ENCODE data around the gene OSBP2.

OSBP2 gene

DNA sequence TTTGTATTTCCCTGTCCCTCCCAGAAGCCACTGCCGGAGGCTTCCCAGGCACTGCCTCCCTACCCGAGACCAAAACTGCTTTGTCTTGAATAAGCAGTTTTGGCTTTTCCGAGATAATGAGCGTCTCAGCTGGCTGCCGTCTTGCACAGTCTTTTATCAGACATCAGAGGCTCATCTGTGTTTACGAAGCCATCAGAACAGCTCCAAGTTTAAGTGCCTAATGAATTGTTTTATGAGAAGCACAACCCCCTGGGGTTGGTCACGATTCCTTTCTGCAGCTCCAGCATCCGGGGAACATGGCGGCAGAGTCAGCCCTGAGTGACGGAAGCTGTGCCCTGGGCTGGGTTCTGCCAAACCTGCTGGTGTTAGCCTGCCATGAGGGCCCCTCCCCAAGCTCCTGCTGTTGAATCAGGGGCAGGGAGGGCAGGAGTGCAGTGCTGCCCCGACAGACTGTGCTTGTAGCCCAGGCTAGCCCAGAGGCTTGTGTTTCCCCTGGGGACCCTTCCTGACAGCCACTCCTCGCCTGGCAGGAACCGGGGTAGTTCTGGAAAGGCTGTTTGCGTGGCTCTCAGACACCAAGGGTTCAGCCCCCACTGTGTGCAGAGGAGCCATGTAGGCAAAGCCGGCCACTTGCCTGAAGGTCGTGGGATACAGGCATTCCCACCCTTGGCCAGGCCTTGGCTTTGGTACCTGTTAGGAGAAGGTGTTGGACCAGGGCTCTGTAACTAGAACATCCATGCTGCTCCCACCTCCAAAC is 177.8 kb downstream of the OSBP2 start:
- TF ChIP-seq, protein P1, sequence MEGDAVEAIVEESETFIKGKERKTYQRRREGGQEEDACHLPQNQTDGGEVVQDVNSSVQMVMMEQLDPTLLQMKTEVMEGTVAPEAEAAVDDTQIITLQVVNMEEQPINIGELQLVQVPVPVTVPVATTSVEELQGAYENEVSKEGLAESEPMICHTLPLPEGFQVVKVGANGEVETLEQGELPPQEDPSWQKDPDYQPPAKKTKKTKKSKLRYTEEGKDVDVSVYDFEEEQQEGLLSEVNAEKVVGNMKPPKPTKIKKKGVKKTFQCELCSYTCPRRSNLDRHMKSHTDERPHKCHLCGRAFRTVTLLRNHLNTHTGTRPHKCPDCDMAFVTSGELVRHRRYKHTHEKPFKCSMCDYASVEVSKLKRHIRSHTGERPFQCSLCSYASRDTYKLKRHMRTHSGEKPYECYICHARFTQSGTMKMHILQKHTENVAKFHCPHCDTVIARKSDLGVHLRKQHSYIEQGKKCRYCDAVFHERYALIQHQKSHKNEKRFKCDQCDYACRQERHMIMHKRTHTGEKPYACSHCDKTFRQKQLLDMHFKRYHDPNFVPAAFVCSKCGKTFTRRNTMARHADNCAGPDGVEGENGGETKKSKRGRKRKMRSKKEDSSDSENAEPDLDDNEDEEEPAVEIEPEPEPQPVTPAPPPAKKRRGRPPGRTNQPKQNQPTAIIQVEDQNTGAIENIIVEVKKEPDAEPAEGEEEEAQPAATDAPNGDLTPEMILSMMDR (IDR thresholded peaks at IDR 0.05; ENCODE audit: low read depth, low read length): no peak
- no peak for DNase-seq (ENCODE audit: low read depth in 2 of 2)
- no peak overlapping the region for H3K4me3 ChIP-seq (replicated peaks in 1 of 2; ENCODE audit: low read depth in 2 of 2, low read length in 2 of 2)

DNA sequence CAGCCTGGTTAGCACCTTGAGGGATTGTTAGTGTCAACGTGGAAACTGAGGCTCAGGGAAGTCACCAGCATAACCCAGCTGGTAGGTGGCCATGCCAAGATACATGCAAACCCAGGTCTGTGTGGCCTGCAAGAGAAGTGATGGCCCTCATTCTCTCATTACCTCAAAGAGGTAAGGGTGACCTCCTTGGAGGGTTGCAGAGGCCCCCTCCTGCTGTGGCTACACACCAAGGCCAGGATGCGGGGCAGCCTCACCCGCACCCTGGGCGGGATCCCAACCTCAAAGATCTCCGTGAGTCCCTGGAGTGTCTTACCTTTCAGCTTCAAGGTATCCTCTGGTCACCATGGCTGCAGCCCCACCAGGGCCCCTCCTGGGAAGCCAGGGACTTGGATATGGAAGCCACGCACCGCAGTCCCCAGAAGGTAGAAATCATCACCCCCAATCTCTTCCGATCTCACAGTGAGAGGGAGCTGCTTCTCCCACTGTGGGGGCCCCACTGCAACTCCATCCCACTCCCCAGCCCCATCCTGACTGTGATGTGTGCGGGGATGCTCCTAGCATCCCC is 178.5 kb downstream of the OSBP2 start:
- TF ChIP-seq, protein P1 (IDR thresholded peaks at IDR 0.05; ENCODE audit: low read depth, low read length): no peak
- H3K4me3 ChIP-seq (replicated peaks in 1 of 2; ENCODE audit: low read depth in 2 of 2, low read length in 2 of 2): no peak overlapping the region
- DNase-seq (ENCODE audit: low read depth in 2 of 2): no peak

DNA sequence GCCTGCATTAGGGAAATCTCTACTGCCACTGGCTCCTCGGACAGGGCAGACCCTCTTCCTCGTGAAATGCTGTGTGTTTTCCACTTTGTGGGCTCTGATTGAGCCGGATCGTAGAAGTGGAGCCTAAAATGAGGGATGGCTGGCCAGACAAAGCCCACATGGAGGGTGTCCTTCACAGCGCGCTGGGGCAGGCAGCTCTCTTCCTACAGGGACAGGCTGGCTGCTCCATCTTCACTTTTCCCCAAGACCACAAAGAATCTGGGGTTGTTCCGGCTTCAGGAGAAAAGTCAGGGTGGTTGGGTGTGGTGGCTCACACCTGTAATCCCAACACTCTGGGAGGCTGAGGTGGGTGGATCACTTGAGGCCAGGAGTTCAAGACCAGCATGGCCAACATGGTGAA is 179.0 kb downstream of the OSBP2 start:
- TF ChIP-seq, protein P1 (IDR thresholded peaks at IDR 0.05; ENCODE audit: low read depth, low read length): no peak
- no peak overlapping the region for H3K4me3 ChIP-seq (replicated peaks in 1 of 2; ENCODE audit: low read depth in 2 of 2, low read length in 2 of 2)
- DNase-seq (ENCODE audit: low read depth in 2 of 2): no peak

GRCh38 chr22:30874431-30875370 is 180.0 kb downstream of the OSBP2 start:
- TF ChIP-seq, protein P1 (IDR thresholded peaks at IDR 0.05; ENCODE audit: low read depth, low read length): no peak
- no peak for DNase-seq (ENCODE audit: low read depth in 2 of 2)
- no peak overlapping the region for H3K4me3 ChIP-seq (replicated peaks in 1 of 2; ENCODE audit: low read depth in 2 of 2, low read length in 2 of 2)

DNA sequence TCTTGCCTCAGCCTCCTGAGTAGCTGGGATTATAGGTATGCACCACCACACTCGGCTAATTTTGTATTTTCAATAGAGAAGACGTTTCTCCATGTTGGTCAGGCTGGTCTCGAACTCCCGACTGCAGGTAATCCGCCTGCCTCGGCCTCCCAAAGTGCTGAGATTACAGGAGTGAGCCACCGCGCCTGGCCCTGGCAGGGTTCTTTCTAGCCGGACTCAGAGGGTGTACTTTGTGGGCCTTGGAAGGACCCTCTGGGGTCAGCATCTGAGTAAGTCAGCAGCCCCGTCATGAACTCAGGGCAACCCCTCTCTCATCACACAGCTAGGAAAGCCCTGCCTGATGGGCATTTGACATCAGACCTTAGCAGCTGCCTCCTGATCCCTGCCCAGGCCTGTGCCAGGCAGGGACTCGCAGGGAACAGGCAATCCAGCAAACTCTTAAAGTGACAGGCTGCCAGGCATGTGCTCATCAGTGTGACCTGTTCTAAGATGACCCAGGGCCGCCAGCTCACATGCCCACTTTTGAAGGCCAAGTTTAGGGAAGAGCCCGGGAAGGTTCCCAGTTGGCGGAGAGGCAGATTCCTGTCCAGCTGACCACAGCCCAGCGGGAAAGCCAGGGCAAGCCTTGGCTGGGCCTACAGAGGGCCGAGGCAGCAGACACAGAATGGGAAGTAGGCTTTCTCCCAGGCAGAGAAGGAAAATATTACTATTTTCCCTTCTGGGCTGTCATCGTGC is 181.0 kb downstream of the OSBP2 start:
- no peak for DNase-seq (ENCODE audit: low read depth in 2 of 2)
- TF ChIP-seq, protein P1 (IDR thresholded peaks at IDR 0.05; ENCODE audit: low read depth, low read length): no peak
- no peak overlapping the region for H3K4me3 ChIP-seq (replicated peaks in 1 of 2; ENCODE audit: low read depth in 2 of 2, low read length in 2 of 2)

DNA sequence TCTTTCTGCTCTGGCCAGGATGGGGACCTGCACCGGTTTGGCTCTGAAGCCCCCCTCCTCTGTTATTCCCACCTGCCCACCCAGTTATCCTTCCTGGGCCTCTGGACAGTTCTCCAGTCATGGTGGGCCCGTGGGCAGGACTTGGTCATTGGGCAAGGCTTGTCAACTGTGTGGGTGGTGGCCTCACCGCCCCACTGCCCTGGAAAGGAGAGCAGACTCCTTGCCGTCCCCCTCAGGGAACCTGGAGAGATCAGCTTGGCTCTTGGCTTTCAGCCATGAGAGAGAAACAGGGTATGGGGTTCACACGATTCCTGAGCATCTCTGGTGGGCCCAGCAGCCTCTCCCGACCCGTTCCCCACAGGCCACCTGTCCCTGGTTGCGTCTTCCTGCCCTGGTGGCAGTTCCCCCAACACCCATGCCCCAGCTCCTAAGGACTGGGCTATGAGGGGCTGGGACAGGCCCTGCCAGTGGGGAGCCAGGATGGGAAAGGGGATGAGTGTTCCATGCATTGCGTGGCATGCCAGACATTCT is 181.6 kb downstream of the OSBP2 start:
- TF ChIP-seq, protein P1 (IDR thresholded peaks at IDR 0.05; ENCODE audit: low read depth, low read length): no peak
- no peak overlapping the region for H3K4me3 ChIP-seq (replicated peaks in 1 of 2; ENCODE audit: low read depth in 2 of 2, low read length in 2 of 2)
- DNase-seq (ENCODE audit: low read depth in 2 of 2): no peak
